H9 (cell line): Measurements from ENCODE around the gene FMNL3. TPM values are rescaled to one million over a fixed set of nuclear protein-coding genes. Genes with fewer than 3 reads are reported as not detected.
A peak's percentile ranks its signal among the peaks of the same experiment; 100 is the strongest.

Experiments
- DNase-seq: peaks from one replicate; pipeline ENCODE4 v3.0.0-alpha.2; 2017
- H2AFZ ChIP-seq: one replicate; pipeline ENCODE4 v1.6.1; 2013; ENCODE audit warnings: mild to moderate bottlenecking, low read length, control low read depth, moderate library complexity
- H2AK5ac ChIP-seq: 2 replicates; pipeline ENCODE4 v1.6.1; 2013; ENCODE audit warnings: low read length, control low read depth, mixed read lengths; ENCODE audit not compliant: insufficient read length
- H2BK120ac ChIP-seq: one replicate; pipeline ENCODE4 v1.6.1; 2013; ENCODE audit warnings: low read depth, mild to moderate bottlenecking, low read length, control low read depth, inconsistent platforms; ENCODE audit not compliant: poor library complexity, severe bottlenecking
- H2BK12ac ChIP-seq: 2 replicates; pipeline ENCODE4 v1.6.1; 2013; ENCODE audit warnings: low read length, control low read depth, mixed read lengths, low read depth; ENCODE audit not compliant: insufficient read length
- H2BK15ac ChIP-seq: 2 replicates; pipeline ENCODE4 v1.6.1; 2013; ENCODE audit warnings: low read depth, low read length, control low read depth
- H2BK20ac ChIP-seq: one replicate; pipeline ENCODE4 v1.6.1; 2013; ENCODE audit warnings: low read depth, mild to moderate bottlenecking, low read length, control low read depth, inconsistent platforms; ENCODE audit not compliant: poor library complexity, severe bottlenecking
- H2BK5ac ChIP-seq: 2 replicates; pipeline ENCODE4 v1.6.1; 2013; ENCODE audit warnings: low read length, control low read depth, mixed read lengths; ENCODE audit not compliant: insufficient read length
- H3K14ac ChIP-seq: 2 replicates; pipeline ENCODE4 v1.6.1; 2013; ENCODE audit warnings: low read length, control low read depth; ENCODE audit not compliant: insufficient read depth
- H3K18ac ChIP-seq: 2 replicates; pipeline ENCODE4 v1.6.1; 2013; ENCODE audit warnings: low read depth, mild to moderate bottlenecking, mixed read lengths, low read length, control low read depth; ENCODE audit not compliant: insufficient read length
- H3K23ac ChIP-seq: 2 replicates; pipeline ENCODE4 v1.6.1; 2013; ENCODE audit warnings: low read length, control low read depth, mixed read lengths, low read depth; ENCODE audit not compliant: insufficient read length
- H3K23me2 ChIP-seq: 2 replicates; pipeline ENCODE4 v1.6.1; 2013; ENCODE audit warnings: low read depth, mild to moderate bottlenecking, mixed read lengths, low read length, control low read depth; ENCODE audit not compliant: insufficient read length, poor library complexity, severe bottlenecking
- H3K27ac ChIP-seq: 2 replicates; pipeline ENCODE4 v1.5.1; 2013; ENCODE audit warnings: low read length, control low read depth, mixed read lengths, low read depth; ENCODE audit not compliant: insufficient read length
- H3K27me3 ChIP-seq: 2 replicates; pipeline ENCODE4 v1.6.1; 2013; ENCODE audit warnings: low read length, control low read depth, inconsistent platforms; ENCODE audit not compliant: insufficient read depth
- H3K4ac ChIP-seq: 2 replicates; pipeline ENCODE4 v1.6.1; 2013; ENCODE audit warnings: low read depth, mild to moderate bottlenecking, control low read depth, inconsistent platforms, low read length, moderate library complexity
- H3K4me1 ChIP-seq: 2 replicates; pipeline ENCODE4 v1.6.1; 2013; ENCODE audit warnings: low read length, control low read depth, inconsistent platforms; ENCODE audit not compliant: insufficient read depth
- H3K4me2 ChIP-seq: 2 replicates; pipeline ENCODE4 v1.6.1; 2013; ENCODE audit warnings: low read length, control low read depth, mixed read lengths; ENCODE audit not compliant: insufficient read length, insufficient read depth
- H3K56ac ChIP-seq: 2 replicates; pipeline ENCODE4 v1.6.1; 2013; ENCODE audit warnings: low read depth, mild to moderate bottlenecking, mixed read lengths, low read length, control low read depth; ENCODE audit not compliant: insufficient read length
- H3K79me1 ChIP-seq: 2 replicates; pipeline ENCODE4 v1.6.1; 2013; ENCODE audit warnings: low read depth, mild to moderate bottlenecking, moderate library complexity, low read length, control low read depth, inconsistent platforms; ENCODE audit not compliant: insufficient read depth, poor library complexity, severe bottlenecking
- H3K79me2 ChIP-seq: 2 replicates; pipeline ENCODE4 v1.6.1; 2013; ENCODE audit warnings: low read length, control low read depth, inconsistent platforms; ENCODE audit not compliant: insufficient read depth
- H3K9ac ChIP-seq: 2 replicates; pipeline ENCODE4 v1.6.1; 2013; ENCODE audit warnings: low read length, control low read depth, mixed read lengths; ENCODE audit not compliant: insufficient read length; ENCODE audit errors: extremely low read depth
- H3K9me3 ChIP-seq: one replicate; pipeline ENCODE4 v1.6.1; 2013; ENCODE audit warnings: low read depth, low read length, inconsistent platforms; ENCODE audit not compliant: control insufficient read depth
- H3T11ph ChIP-seq: one replicate; pipeline ENCODE4 v1.6.1; 2013; ENCODE audit warnings: mild to moderate bottlenecking, low read length, control low read depth, inconsistent platforms
- H4K20me1 ChIP-seq: one replicate; pipeline ENCODE4 v1.6.1; 2013; ENCODE audit not compliant: control insufficient read depth, insufficient read length, insufficient read depth
- H4K5ac ChIP-seq: 2 replicates; pipeline ENCODE4 v1.6.1; 2013; ENCODE audit warnings: low read depth, mild to moderate bottlenecking, mixed read lengths, low read length, control low read depth; ENCODE audit not compliant: insufficient read length
- H4K8ac ChIP-seq: replicated peaks from 2 replicates; pipeline ENCODE4 v1.6.1; 2013; ENCODE audit warnings: low read length, control low read depth, mixed read lengths, low read depth; ENCODE audit not compliant: insufficient read length
- H4K91ac ChIP-seq: 2 replicates; pipeline ENCODE4 v1.6.1; 2013; ENCODE audit warnings: low read depth, mild to moderate bottlenecking, moderate library complexity, mixed read lengths, low read length, control low read depth; ENCODE audit not compliant: insufficient read length
- H3K27ac Mint-ChIP-seq, 3 experiments: 2 replicates in 2 of 3; 3 replicates in 1 of 3; pipeline ENCODE4 v1.8.0; 2020 to 2021; ENCODE audit warnings: mixed read lengths in 3 of 3, mild to moderate bottlenecking in 1 of 3, moderate library complexity in 1 of 3
- H3K27me3 Mint-ChIP-seq: 2 replicates; pipeline ENCODE4 v1.8.0; 2021; ENCODE audit warnings: low read depth, mild to moderate bottlenecking, moderate library complexity, mixed read lengths
- H3K36me3 Mint-ChIP-seq, 3 experiments: 2 replicates in 2 of 3; 3 replicates in 1 of 3; pipeline ENCODE4 v1.8.0; 2020 to 2021; ENCODE audit warnings: low read depth in 3 of 3, mixed read lengths in 3 of 3; ENCODE audit not compliant: insufficient read depth in 1 of 3
- H3K4me1 Mint-ChIP-seq, 2 experiments: 2 replicates each; pipeline ENCODE4 v1.8.0; 2020; ENCODE audit warnings: mixed read lengths in 2 of 2
- H3K4me3 Mint-ChIP-seq, 2 experiments: 2 replicates in 1 of 2; 3 replicates in 1 of 2; pipeline ENCODE4 v1.8.0; 2020 to 2021; ENCODE audit warnings: mild to moderate bottlenecking in 2 of 2, mixed read lengths in 2 of 2, moderate library complexity in 1 of 2
- H3K9me3 Mint-ChIP-seq, 2 experiments: 2 replicates in 1 of 2; 3 replicates in 1 of 2; pipeline ENCODE4 v1.8.0; 2020; ENCODE audit warnings: mild to moderate bottlenecking in 2 of 2, mixed read lengths in 2 of 2, moderate library complexity in 1 of 2
- CTCF ChIP-seq: fragments of 200-600 bp; sonication (generic); conservative IDR thresholded peaks from 3 replicates; pipeline ENCODE4 v1.8.0; 2021; ENCODE audit warnings: antibody characterized with exemption, mild to moderate bottlenecking
- WGBS: extraction: QIAGEN DNeasy Blood & Tissue Kit; methylation state at CpG from one replicate; pipeline ENCODE4 v1.1.7; 2013; ENCODE audit warnings: missing lambda C conversion rate, low lambda C conversion rate, mixed read lengths; ENCODE audit not compliant: insufficient read length; ENCODE audit errors: extremely low coverage; 5-methylcytosine and 5-hydroxymethylcytosine counted together
- total RNA-seq: library from RNA; stranded (reverse); gene quantifications from 2 replicates; pipeline ENCODE4 v1.2.1, GENCODE V29; 2021

FMNL3 gene
- total RNA-seq, 1 experiment from 2014 or later = 22.8 TPM

- H3K9me3 Mint-ChIP-seq = no peaks in the 10 kb centered on the region
Observed at GRCh38 chr12:49646871-49647654, 60.1 kb downstream of the FMNL3 start.

More at GRCh38 chr12:49646871-49647654, 60.1 kb downstream of the FMNL3 start:
- no peak overlapping the region for H4K8ac ChIP-seq
- Mint-ChIP-seq H3K27ac (peak overlapping the region; percentile 35 to 91 (median 90); a peak in 6 of 7 replicates), H3K4me3 (no peak overlapping the region; a peak in 1 of 5 replicates), H3K4me1 (peaks cover 10 to 15% of the 10 kb centered on the region in 2 experiments), H3K36me3 (peaks cover 40 to 84% (median 78%) of the 10 kb centered on the region in 3 experiments), H3K27me3 (no peaks in the 10 kb centered on the region)
- no peak overlapping the region for H2AK5ac ChIP-seq
- no peak overlapping the region for H3K18ac ChIP-seq
- no peak overlapping the region for H3T11ph ChIP-seq
- H3K27me3 ChIP-seq = no peaks in the 10 kb centered on the region
- no peak overlapping the region for H3K4me2 ChIP-seq
- DNase-seq = no peak
- TF ChIP-seq CTCF = no peak
- H2BK12ac ChIP-seq = no peak overlapping the region
- H3K4me1 ChIP-seq = no peaks in the 10 kb centered on the region
- no peak overlapping the region for H4K91ac ChIP-seq
- no peak overlapping the region for H3K23ac ChIP-seq
- H2BK120ac ChIP-seq = no peak overlapping the region
- H2BK15ac ChIP-seq = no peak overlapping the region
- no peak overlapping the region for H3K14ac ChIP-seq
- H2BK20ac ChIP-seq = no peak overlapping the region
- H2BK5ac ChIP-seq = no peak overlapping the region
- no peaks in the 10 kb centered on the region for H3K23me2 ChIP-seq
- H3K4ac ChIP-seq = no peak overlapping the region
- no peaks in the 10 kb centered on the region for H4K20me1 ChIP-seq
- no peak overlapping the region for H3K9ac ChIP-seq
- no peak overlapping the region for H4K5ac ChIP-seq
- H3K79me2 ChIP-seq = no peaks in the 10 kb centered on the region
- H3K27ac ChIP-seq = no peak overlapping the region
- no CpG with 5 or more reads among the region's 12 CpGs for WGBS
- no peaks in the 10 kb centered on the region for H3K9me3 ChIP-seq
- H3K79me1 ChIP-seq = no peaks in the 10 kb centered on the region
- no peak overlapping the region for H3K56ac ChIP-seq
- no peak overlapping the region for H2AFZ ChIP-seq
